Smooth muscle cell of the brain vasculature (primary cell): ENCODE measurements around the gene GPC6.

Experiments used
- DNase-seq: peaks from one replicate; pipeline ENCODE4 v3.0.0-alpha.2; 2012; ENCODE audit warnings: low read depth, low spot score

Gene GPC6

DNA sequence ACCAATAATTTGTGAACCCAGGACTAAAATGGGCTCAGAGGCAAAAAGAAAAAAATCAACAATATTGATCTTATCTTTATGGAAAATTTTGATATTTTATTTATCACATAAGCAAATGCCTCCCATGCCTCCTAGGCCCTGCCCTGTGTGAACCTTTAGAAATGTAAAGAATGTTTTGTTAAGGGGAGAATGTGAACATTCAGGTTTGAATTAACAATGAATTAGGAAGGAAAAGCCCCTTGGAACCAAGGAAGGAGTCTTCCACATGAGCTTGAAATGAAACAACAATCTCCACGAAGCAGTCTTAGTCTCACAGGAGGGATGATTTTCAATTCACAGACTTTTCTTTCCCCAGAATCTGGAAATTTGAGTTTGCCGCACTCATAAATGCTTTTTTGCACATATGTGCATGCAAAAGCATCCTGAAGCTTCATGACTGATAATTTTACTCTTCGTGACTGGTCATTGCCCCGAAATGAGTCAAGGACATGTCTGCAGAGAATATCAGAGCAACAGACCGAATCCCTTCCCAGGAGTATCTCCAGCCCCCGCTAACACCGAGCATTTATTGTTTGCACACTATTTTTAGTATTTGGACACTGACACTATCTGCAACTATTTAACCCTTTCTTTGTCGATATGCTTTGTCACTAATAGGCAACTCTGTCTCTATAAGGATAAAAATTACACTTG, 1117.7 kb downstream of the GPC6 start:
- no peak for DNase-seq

DNA sequence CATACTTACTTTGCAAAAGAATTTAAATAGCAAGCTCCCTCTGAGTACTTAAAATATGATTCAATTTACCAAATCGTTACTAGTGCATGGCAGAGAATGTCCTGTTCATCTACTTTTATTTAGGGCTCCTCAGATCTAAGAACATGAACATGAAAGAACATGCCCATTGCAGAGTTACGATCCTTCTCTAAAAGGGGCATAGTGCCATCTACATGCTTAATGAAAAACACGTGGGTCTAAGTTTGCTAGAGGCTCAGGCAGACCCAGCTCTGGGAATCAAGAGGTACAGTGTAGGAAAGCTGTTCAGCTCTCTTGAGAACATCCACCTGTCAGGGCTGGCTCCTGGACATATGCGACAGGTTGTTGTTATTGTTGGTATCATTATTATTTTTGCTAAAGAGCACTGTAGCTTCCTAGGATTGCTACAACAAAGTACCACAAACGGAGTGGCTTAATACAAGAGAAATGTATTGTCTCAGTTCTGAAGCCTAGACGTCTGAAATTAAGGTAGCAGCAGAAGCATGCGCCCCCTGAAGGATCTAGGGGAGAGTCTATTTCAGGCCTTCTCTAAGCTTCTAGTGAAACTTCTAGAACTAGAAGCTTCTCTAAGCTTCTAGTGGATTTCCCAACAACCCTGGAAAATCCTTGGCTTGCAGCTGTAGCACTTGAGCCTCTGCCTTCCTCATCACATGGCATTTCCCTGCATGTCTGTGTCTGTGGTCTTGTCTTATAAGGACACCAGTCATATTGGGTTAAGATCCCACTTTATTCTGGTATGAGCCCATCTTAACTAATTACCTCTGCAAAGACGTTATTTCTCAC, 1119.0 kb downstream of the GPC6 start:
- DNase-seq, result no peak

DNA sequence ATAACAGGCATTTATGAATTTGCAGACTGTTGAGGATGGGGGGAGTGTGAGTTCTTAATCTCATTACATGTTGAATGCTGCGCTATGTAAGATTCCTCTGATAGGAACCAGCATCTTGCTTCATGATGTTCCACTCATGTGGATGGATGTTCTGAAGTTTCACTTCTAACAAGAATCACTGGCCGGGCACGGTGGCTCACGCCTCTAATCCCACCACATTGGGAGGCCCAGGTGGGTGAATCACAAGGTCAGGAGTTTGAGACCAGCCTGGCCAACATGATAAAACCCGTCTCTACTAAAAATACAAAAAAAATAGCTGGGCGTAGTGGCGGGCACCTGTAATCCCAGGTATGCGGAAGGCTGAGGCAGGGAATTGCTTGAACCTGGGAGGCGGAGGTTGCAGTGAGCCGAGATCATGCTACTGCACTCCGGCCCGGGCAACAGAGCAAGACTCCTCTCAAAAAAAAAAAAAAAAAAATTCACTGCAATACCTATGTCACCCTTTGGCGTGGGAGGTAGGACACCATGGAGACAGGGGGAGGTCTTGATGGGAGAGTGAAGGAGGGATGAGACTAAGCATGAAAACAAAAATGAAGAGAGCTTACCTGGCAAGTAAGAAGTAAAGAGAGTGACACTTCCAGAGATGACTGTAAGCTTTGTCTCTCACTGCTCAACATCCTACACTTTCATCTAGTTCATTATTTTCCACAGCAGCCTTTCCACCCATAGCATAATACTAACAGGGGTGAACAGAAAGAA, 1119.8 kb downstream of the GPC6 start:
- DNase-seq, result no peak

- no peak for DNase-seq
Observed at GRCh38 chr13:94351292-94351990, 1124.8 kb downstream of the GPC6 start.

GRCh38 chr13:94352057-94352456, 1125.5 kb downstream of the GPC6 start:
- no peak for DNase-seq

DNA sequence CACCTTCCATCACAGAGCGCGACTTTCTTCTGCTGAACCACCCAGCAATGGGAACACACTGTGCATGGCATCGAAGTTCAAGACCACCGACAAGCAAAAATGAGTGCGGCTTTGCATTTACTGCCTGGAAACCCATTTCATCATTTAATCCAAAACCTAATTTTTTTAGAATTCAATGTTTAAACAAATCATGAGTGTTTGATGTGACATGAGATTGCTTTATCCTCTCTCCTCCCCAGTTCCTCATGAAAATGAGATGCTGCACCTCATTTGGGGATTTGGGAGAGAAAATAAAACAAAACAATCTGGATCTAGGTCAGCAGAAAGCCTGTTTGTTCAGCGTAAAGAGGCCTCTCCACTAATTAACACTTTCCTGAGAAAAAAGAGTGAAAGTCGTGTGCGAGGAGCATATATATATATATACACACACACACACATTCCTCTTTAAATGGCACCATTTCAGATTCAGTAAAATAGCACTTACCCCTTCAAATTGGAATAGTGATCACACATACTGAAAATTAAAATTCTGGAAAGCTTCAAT, 1126.6 kb downstream of the GPC6 start:
- DNase-seq, result no peak

DNA sequence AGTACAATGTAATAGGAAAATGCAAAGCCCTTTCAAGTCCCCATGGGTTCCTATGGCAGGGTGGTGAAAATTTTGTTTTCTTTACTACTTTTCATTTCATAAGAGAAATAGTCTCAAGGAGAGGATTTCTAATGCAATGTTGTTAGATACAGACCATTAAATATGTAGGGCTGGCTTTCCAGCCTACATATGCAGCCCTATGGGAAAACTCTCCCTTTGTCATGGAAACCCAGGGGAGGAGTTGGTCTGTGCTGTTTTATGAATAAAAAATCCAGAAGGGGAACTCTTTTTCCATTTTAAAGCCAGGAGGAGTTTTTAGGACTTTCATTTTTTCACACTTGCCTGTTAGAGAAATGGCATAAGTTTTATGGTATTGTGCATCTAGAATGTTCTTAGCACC, 1133.3 kb downstream of the GPC6 start:
- DNase-seq, result no peak

- peak; percentile 75 for DNase-seq
Observed at GRCh38 chr13:94362411-94362909, 1135.9 kb downstream of the GPC6 start.

GRCh38 chr13:94366677-94367076, 1140.1 kb downstream of the GPC6 start:
- no peak for DNase-seq

- no peak for DNase-seq
Observed at GRCh38 chr13:94369972-94370436, 1143.4 kb downstream of the GPC6 start.

DNA sequence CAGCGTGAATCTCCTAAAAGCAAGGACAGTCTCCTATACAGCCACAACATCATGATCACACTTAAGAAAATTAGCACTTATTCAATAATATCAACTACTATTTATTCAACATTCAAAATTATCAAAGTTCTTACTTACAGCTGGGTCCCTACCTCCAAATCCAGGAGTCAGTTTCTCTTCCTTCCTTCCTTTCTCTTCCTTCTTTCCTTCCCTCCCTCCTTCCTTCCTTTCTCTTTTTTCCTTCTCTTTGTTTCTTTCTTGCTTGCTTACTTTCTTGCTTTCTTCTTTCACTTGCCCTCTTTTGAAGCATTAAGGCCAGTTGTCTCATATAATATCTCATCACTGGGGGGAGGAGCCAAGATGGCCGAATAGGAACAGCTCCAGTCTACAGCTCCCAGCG, 1145.2 kb downstream of the GPC6 start:
- no peak for DNase-seq

DNA sequence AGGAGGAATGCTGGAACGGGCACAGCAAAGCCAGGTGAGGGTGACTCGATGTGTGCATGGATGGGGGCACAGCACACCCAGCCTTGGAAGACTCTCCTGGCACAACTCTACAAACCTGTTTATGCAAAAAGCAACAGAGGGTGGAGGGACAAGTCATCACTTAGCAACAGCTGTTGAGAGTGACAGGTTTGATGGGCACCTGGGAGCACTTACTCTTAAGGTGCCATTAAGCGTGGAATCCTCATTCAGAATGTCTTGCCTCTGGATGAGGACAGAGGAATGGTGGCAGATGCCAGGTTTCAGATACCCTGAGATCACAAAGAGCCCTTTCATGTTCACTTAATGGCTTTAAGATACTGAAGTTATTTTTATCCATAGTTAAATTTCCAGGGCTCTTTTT, 1155.9 kb downstream of the GPC6 start:
- DNase-seq, result no peak

DNA sequence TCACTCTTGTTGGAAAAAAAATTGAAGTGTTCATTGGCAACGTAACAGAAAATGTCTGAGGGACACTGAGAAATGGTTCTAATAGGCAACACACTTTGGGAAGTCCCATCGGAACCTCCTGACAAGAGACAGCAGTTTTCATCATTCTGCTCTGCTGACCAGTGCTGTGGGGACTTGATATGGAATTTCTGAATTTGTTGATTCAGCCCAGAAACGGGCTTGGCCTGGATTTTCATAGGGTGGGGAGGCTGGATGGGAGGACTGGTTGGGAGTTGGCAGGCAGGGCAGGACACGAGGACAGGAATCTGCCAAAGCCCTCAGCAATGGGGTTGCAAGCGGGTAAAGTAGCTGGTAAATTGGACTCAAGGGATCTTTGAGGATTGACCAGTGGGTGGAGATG, 1156.4 kb downstream of the GPC6 start:
- DNase-seq, result no peak

- DNase-seq, result no peak
Observed at GRCh38 chr13:94384231-94384905, 1157.8 kb downstream of the GPC6 start.

- DNase-seq, result no peak
Observed at GRCh38 chr13:94387047-94387446, 1160.4 kb downstream of the GPC6 start.

DNA sequence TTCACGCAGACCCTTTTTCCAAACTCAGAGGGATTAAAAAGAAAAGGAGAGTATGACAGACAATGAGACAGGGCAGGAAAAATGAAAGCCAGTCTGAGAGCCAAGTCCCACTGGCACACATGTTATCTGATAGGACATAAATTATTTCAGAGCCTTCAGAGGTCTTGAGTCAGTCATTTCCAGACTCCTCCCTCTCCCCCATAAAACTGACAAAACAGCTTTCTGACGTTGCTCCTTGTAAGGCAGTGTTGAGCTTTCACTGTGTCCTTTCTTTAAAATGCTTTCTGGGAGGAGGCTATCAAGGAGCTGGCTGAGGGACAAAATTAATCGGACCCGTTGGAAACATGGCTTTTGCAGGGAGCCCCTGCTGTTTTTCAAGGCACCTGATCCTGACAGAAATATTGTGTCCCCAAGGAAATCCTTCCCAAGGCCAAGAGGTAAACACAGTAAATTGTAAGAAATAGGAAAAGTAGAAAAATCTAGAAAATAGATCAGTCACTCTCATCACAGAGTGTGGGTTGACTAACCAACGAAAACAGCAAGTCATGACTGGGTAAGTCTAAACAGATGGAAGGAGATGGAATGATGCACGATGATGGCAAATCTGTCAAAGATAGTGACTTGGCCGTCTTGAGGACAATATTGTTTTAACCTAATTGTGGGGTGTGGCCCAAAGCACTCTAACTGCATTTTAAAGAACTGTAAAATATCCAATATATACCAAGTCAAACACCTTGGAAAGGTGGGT, 1163.2 kb downstream of the GPC6 start:
- DNase-seq, result no peak

DNA sequence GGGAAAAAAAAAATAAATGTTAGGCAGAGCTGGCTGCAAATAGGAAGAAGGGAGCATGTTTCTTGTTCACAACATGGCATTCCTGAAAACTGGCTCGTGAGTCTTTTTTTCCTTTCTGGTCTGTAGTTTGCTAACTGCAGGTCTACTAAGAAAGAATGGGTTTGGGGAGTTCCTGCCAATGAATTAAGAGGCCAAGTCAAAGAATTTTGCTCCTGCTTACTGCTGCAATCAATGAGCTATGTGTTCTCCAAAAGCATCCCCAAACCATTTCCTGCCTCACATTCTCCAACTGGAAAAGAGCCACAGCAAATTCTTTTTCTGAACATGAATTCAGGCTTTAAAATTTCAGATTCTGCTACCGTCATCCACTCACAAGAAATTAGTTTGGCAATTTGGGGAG, 1164.3 kb downstream of the GPC6 start:
- DNase-seq, result no peak

- no peak for DNase-seq
Observed at GRCh38 chr13:94394723-94395122, 1168.1 kb downstream of the GPC6 start.

DNA sequence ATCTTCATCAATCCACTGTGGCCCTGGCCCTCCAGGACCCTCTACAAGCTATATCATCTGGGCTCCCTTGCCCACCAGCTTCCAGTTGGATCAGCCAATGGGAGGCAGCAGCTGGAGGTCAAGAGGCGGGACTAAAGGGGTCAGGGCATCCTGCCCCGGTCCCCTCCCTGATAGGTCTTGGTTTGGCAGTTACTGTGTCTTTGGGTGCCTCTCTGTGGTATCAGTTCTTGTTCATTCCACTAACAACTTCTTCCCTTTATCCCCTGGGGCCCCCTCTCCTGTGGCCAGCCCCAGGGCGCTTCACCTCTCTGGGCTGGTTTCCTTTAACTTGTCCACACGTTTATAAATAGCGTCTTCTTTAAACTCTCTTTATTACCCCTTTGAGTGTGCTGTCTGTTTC, 1169.3 kb downstream of the GPC6 start:
- DNase-seq, result no peak

- DNase-seq, result no peak
Observed at GRCh38 chr13:94399812-94400211, 1173.2 kb downstream of the GPC6 start.
